ENCODE results near the gene TPI1. TPM values are rescaled to one million over a fixed set of nuclear protein-coding genes. Genes with fewer than 3 reads are reported as not detected.

Gene TPI1
- total and polyA plus RNA-seq, 2 experiments from 2014 or later: 1,963 to 4,448 TPM

GRCh38 chr12:6824085-6824775, 43.1 kb upstream of the TPI1 start:
- no peak for TF ChIP-seq CTCF (IDR thresholded peaks at IDR 0.05; ENCODE audit: low read depth, low read length)
- H3K9me3 ChIP-seq (ENCODE audit: low read depth): no peaks in the 10 kb centered on the region
- peaks cover 29% of the 10 kb centered on the region for H3K4me1 ChIP-seq (ENCODE audit: low read depth)
- DNase-seq (ENCODE audit: low read depth in 1 of 2, low spot score in 1 of 2): no peak
- no peaks in the 10 kb centered on the region for H3K36me3 ChIP-seq
- H3K4me3 ChIP-seq: no peak overlapping the region
- H3K27ac ChIP-seq: no peak overlapping the region
- H3K27me3 ChIP-seq: no peaks in the 10 kb centered on the region

- H3K27me3 ChIP-seq: no peaks in the 10 kb centered on the region
- no peaks in the 10 kb centered on the region for H3K36me3 ChIP-seq
- H3K4me3 ChIP-seq: no peak overlapping the region
- peak in 1 of 2 donors; percentile 37 for DNase-seq (ENCODE audit: low read depth in 1 of 2, low spot score in 1 of 2)
- H3K27ac ChIP-seq: no peak overlapping the region
- TF ChIP-seq CTCF (IDR thresholded peaks at IDR 0.05; ENCODE audit: low read depth, low read length): no peak
- no peaks in the 10 kb centered on the region for H3K9me3 ChIP-seq (ENCODE audit: low read depth)
- H3K4me1 ChIP-seq (ENCODE audit: low read depth): peaks cover 29% of the 10 kb centered on the region
Measured at GRCh38 chr12:6824901-6825381, 42.4 kb upstream of the TPI1 start.

GRCh38 chr12:6825398-6826124, 41.8 kb upstream of the TPI1 start:
- no peaks in the 10 kb centered on the region for H3K27me3 ChIP-seq
- TF ChIP-seq CTCF (IDR thresholded peaks at IDR 0.05; ENCODE audit: low read depth, low read length): peak; percentile 91
- H3K4me3 ChIP-seq: no peak overlapping the region
- peaks cover 23% of the 10 kb centered on the region for H3K4me1 ChIP-seq (ENCODE audit: low read depth)
- peaks cover under 1% of the 10 kb centered on the region for H3K36me3 ChIP-seq
- H3K27ac ChIP-seq: no peak overlapping the region
- H3K9me3 ChIP-seq (ENCODE audit: low read depth): no peaks in the 10 kb centered on the region
- DNase-seq (ENCODE audit: low read depth in 1 of 2, low spot score in 1 of 2): peak; percentile 86 to 89

GRCh38 chr12:6826125-6826733, 41.1 kb upstream of the TPI1 start:
- no peak for TF ChIP-seq CTCF (IDR thresholded peaks at IDR 0.05; ENCODE audit: low read depth, low read length)
- Histone ChIP-seq H3K27ac (no peak overlapping the region), H3K27me3 (no peaks in the 10 kb centered on the region), H3K9me3 (ENCODE audit: low read depth) (no peaks in the 10 kb centered on the region), H3K36me3 (peaks cover 6% of the 10 kb centered on the region), H3K4me1 (ENCODE audit: low read depth) (peaks cover 18% of the 10 kb centered on the region), H3K4me3 (no peak overlapping the region)
- DNase-seq (ENCODE audit: low read depth in 1 of 2, low spot score in 1 of 2): no peak

GRCh38 chr12:6826734-6827436, 40.4 kb upstream of the TPI1 start:
- H3K27ac ChIP-seq: peak overlapping the region; percentile 49
- H3K4me3 ChIP-seq: no peak overlapping the region
- no peak for TF ChIP-seq CTCF (IDR thresholded peaks at IDR 0.05; ENCODE audit: low read depth, low read length)

More at GRCh38 chr12:6826734-6827436, 40.4 kb upstream of the TPI1 start:
- Histone ChIP-seq H3K9me3 (ENCODE audit: low read depth) (no peaks in the 10 kb centered on the region), H3K4me1 (ENCODE audit: low read depth) (peaks cover 17% of the 10 kb centered on the region), H3K36me3 (peaks cover 9% of the 10 kb centered on the region), H3K27me3 (no peaks in the 10 kb centered on the region)
- no peak for DNase-seq (ENCODE audit: low read depth in 1 of 2, low spot score in 1 of 2)

Measured in cardiac muscle cell (in vitro differentiated cells and primary cell).